ENCODE data around the gene WDR54. TPM values are rescaled to one million over a fixed set of nuclear protein-coding genes. Genes with fewer than 3 reads are reported as not detected.

The WDR54 gene
- polyA plus RNA-seq, 2 of the 4 experiments (the other 2 are of a cell fraction) = 47.4 to 62.5 TPM

DNA sequence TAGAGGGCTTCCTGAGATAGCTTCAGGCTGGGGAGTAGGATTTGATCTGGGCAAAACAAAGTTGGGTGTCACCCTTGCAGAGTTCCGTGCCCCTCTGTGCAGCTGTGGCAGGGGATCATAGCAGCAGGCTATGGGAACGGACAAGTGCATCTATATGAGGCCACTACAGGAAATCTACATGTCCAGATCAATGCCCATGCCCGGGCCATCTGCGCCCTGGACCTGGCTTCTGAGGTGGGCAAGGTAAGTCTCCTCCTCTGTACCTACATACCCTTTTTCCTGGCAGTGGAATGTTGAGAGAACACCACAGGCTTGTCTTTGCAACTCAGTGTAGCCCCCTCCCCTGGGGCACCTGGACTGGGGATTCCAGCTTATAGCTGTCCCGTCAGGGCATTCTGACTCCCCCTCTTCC is 3.5 kb downstream of the WDR54 start:
- no peak overlapping the region for H3K4me2 ChIP-seq
- H3K9me3 ChIP-seq = no peaks in the 10 kb centered on the region
- H3K27ac ChIP-seq = no peak overlapping the region
- ATAC-seq (no peak), FAIRE-seq (no peak), DNase-seq (ENCODE audit: low read depth in 1 of 2, low spot score in 1 of 2) (no peak)
- 91% methylated on average over 5 of the region's 5 CpGs for WGBS (ENCODE audit: missing lambda C conversion rate)
- no peak for TF ChIP-seq RAD21 (conservative IDR thresholded peaks at IDR 0.05 in 1 of 2, IDR thresholded peaks at IDR 0.05 in 1 of 2)
- no peak overlapping the region for H3K4me3 ChIP-seq
- peaks cover 13% of the 10 kb centered on the region; the same call in 1 of the 3 replicates for H3K4me1 ChIP-seq
- POLR2A ChIA-PET = no interaction called here
- CTCF ChIA-PET = interaction anchor here (1.6 to 2.1 kb wide), 2 partner anchors 15 to 33 kb away, joined by 6 read pairs; no protein-coding TSS in a partner anchor

DNA sequence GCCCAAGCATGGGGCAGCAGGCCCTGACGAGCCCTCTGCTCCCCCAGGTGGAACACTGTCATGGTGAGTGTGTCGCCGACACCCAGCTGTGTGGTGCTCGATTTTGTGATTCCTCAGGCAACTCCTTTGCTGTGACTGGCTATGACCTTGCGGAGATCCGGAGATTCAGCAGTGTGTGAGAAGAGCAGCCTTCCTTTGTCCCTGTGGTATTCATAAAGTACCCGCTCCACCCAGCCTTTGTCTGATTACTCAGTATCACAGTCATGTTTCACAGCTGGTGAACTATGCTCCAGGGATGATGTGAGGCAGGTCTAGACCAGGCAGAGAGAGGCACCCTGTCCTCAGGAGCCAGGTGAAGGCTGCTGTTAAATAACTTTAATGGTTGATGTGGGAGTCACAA is 4.0 kb downstream of the WDR54 start:
- no peak for TF ChIP-seq NR3C1 (IDR thresholded peaks at IDR 0.05)
- 78% methylated on average over 6 of the region's 7 CpGs for WGBS (ENCODE audit: missing lambda C conversion rate)

DNA sequence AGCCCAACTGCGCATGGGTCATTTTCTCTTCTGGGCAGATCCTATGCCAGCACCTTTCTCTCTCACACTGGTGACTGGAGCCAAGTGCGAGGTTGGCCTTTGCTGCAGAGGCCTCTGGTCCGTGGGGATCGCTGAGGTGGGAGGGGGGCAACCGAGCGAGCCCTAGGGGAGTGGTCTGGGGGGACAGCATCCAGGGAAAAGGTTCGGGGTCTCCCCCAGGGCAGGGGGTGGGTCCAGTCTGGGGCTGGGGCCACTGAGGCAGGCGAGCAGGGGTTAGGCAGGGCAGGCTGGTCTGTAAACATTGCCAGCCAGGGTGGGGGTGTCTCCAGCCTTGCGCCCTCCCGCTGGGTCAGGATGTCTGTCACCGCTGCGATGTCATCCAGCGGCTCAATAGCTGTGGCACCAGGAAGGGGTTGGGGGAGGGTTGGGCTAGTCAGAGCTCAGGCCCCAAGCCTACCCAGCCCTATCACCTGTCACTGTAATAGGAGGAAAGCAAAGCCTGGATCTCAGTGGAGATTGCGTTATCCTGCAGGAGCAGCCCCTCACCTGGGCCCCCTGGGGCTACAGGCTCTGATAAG is 4.7 kb downstream of the WDR54 start:
- Histone ChIP-seq H3K27ac (no peak overlapping the region), H3K4me3 (no peak overlapping the region), H3K4me1 (peaks cover 8% of the 10 kb centered on the region; the same call in 1 of the 3 replicates), H3K4me2 (no peak overlapping the region), H3K9me3 (no peaks in the 10 kb centered on the region)
- FAIRE-seq (no peak), DNase-seq (ENCODE audit: low read depth in 1 of 2, low spot score in 1 of 2) (no peak), ATAC-seq (no peak)
- TF ChIP-seq CBX2 (IDR thresholded peaks at IDR 0.05; ENCODE audit: borderline replicate concordance, low read depth) (no peak), NFE2L2 (conservative IDR thresholded peaks at IDR 0.05; ENCODE audit: low read length) (no peak), RARB (CRISPR knock-in tag; IDR thresholded peaks at IDR 0.05) (no peak), EP300 (IDR thresholded peaks at IDR 0.05) (no peak), KDM5A (IDR thresholded peaks at IDR 0.05) (no peak), EHMT2 (IDR thresholded peaks at IDR 0.05; ENCODE audit: low read depth) (no peak), RCOR1 (IDR thresholded peaks at IDR 0.05; ENCODE audit: low read depth, low read length) (no peak), HOXA7 (CRISPR knock-in tag; IDR thresholded peaks at IDR 0.05) (no peak), RNF2 (IDR thresholded peaks at IDR 0.05; ENCODE audit: borderline replicate concordance, low read depth) (no peak), KDM1A (IDR thresholded peaks at IDR 0.05; ENCODE audit: low read depth) (no peak), JUN (IDR thresholded peaks at IDR 0.05) (no peak)
- ChIA-PET POLR2A (interaction anchor here (1.3 kb wide), 1 partner anchor 14 kb away, joined by 4 read pairs; no protein-coding TSS in a partner anchor), CTCF (no interaction called here)
- WGBS (ENCODE audit: missing lambda C conversion rate) = 88% methylated on average over 11 of the region's 14 CpGs

More for the DNA sequence above, 4.0 kb downstream of the WDR54 start:
- FAIRE-seq (no peak), ATAC-seq (no peak), DNase-seq (ENCODE audit: low read depth in 1 of 2, low spot score in 1 of 2) (no peak)
- Histone ChIP-seq H3K4me3 (no peak overlapping the region), H3K4me2 (no peak overlapping the region), H3K9me3 (no peaks in the 10 kb centered on the region), H3K4me1 (peaks cover 11% of the 10 kb centered on the region; the same call in 1 of the 3 replicates), H3K27ac (no peak overlapping the region)
- ChIA-PET POLR2A (no interaction called here), CTCF (interaction anchor here (1.6 to 2.1 kb wide), 2 partner anchors 15 to 33 kb away, joined by 6 read pairs; no protein-coding TSS in a partner anchor)

DNA sequence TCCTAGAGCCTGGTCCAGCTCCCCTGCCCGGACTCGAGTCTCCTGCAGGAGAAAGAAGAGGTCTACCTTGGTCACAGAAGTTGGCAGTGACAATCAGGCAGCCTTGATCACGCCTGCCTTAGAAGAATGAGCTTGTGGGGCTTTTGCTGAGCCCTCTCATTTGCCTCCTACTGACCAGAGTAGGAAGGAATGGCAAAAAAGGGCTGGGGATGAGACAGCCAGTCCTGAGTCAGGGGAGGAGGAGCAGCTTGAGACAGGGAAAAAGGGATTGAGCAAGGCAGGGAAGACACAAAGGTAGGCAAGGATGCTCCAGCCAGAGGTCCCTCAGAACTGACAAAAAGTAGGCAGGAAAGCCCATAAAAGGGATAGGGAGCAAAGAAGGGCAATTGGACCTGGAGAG is 6.0 kb downstream of the WDR54 start:
- no peak for FAIRE-seq
- POLR2A ChIA-PET = interaction anchor here (1.3 kb wide), 1 partner anchor 13 kb away, joined by 4 read pairs; no protein-coding TSS in a partner anchor

More for the DNA sequence above, 6.0 kb downstream of the WDR54 start:
- peaks cover 8% of the 10 kb centered on the region; the same call in 1 of the 3 replicates for H3K4me1 ChIP-seq
- CTCF ChIA-PET = interaction anchor here (0.6 to 1.1 kb wide), 4 partner anchors 13 to 1889 kb away, joined by 3 read pairs; no protein-coding TSS in a partner anchor
- peak; percentile 38 to 50; a peak in 4 of 6 replicates for ATAC-seq
- no peak for TF ChIP-seq NFE2L2 (conservative IDR thresholded peaks at IDR 0.05; ENCODE audit: low read length)
- no peak for TF ChIP-seq RNF2 (IDR thresholded peaks at IDR 0.05; ENCODE audit: borderline replicate concordance, low read depth)
- no peak for TF ChIP-seq SMC3 (IDR thresholded peaks at IDR 0.05)
- TF ChIP-seq FOSL2 (IDR thresholded peaks at IDR 0.05) = no peak
- TF ChIP-seq FOSL2 (CRISPR knock-in tag; IDR thresholded peaks at IDR 0.05) = no peak
- TF ChIP-seq, protein P1, sequence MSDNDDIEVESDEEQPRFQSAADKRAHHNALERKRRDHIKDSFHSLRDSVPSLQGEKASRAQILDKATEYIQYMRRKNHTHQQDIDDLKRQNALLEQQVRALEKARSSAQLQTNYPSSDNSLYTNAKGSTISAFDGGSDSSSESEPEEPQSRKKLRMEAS (IDR thresholded peaks at IDR 0.05) = no peak
- no peak for TF ChIP-seq NPAS2 (CRISPR knock-in tag; IDR thresholded peaks at IDR 0.05; ENCODE audit: borderline replicate concordance)
- no peak for TF ChIP-seq ZSCAN20 (CRISPR knock-in tag; IDR thresholded peaks at IDR 0.05)
- TF ChIP-seq HEYL (CRISPR knock-in tag; IDR thresholded peaks at IDR 0.05) = no peak
- TF ChIP-seq FOSB (CRISPR knock-in tag; IDR thresholded peaks at IDR 0.05) = no peak
- TF ChIP-seq, protein P2, sequence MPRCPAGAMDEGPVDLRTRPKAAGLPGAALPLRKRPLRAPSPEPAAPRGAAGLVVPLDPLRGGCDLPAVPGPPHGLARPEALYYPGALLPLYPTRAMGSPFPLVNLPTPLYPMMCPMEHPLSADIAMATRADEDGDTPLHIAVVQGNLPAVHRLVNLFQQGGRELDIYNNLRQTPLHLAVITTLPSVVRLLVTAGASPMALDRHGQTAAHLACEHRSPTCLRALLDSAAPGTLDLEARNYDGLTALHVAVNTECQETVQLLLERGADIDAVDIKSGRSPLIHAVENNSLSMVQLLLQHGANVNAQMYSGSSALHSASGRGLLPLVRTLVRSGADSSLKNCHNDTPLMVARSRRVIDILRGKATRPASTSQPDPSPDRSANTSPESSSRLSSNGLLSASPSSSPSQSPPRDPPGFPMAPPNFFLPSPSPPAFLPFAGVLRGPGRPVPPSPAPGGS (IDR thresholded peaks at IDR 0.05) = no peak
- TF ChIP-seq, protein P3, sequence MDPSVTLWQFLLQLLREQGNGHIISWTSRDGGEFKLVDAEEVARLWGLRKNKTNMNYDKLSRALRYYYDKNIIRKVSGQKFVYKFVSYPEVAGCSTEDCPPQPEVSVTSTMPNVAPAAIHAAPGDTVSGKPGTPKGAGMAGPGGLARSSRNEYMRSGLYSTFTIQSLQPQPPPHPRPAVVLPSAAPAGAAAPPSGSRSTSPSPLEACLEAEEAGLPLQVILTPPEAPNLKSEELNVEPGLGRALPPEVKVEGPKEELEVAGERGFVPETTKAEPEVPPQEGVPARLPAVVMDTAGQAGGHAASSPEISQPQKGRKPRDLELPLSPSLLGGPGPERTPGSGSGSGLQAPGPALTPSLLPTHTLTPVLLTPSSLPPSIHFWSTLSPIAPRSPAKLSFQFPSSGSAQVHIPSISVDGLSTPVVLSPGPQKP (IDR thresholded peaks at IDR 0.05; ENCODE audit: low read depth, low read length) = no peak
- no peak for TF ChIP-seq CBX8 (IDR thresholded peaks at IDR 0.05)
- no peak for TF ChIP-seq ESRRA (IDR thresholded peaks at IDR 0.05; ENCODE audit: borderline replicate concordance, low read length)
- H3K4me2 ChIP-seq = no peak overlapping the region
- H3K27ac ChIP-seq = no peak overlapping the region
- H3K9me3 ChIP-seq = no peaks in the 10 kb centered on the region
- DNase-seq (ENCODE audit: low read depth in 1 of 2, low spot score in 1 of 2) = no peak
- H3K4me3 ChIP-seq = no peak overlapping the region
- WGBS (ENCODE audit: missing lambda C conversion rate) = 78% methylated on average over 3 of the region's 3 CpGs

All from A549 (cell line).